Lung (tissue), 12 donors: ENCODE results near the gene PAPPA. TPM values are rescaled to one million over a fixed set of nuclear protein-coding genes. Genes with fewer than 3 reads are reported as not detected.

Source experiments
- ATAC-seq: fragments of 200-7000 bp; cut with Tn5 transposase; one replicate; pipeline ENCODE4 v1.9.1; 2020; ENCODE audit warnings: moderate number of reproducible peaks; ENCODE audit not compliant: insufficient read depth, low FRiP score
- DNase-seq, 3 donors: peaks; one replicate each; pipeline ENCODE4 v3.0.0-alpha.2; 2013 to 2017
- H3K27ac ChIP-seq, 2 donors: one replicate each; pipeline ENCODE4 v1.5.1; 2013; ENCODE audit warnings: mild to moderate bottlenecking in 2 of 2, moderate library complexity in 2 of 2, control low read depth in 1 of 2, inconsistent platforms in 1 of 2, low read depth in 1 of 2, low read length in 1 of 2
- H3K27me3 ChIP-seq, 3 donors: one replicate each; pipeline ENCODE4 v1.5.1; 2013; ENCODE audit warnings: low read length in 2 of 3; ENCODE audit not compliant: control insufficient read depth in 3 of 3, insufficient read depth in 3 of 3
- H3K36me3 ChIP-seq, 4 donors: one replicate each; pipeline ENCODE4 v1.5.1; 2013; ENCODE audit warnings: low read length in 4 of 4, mild to moderate bottlenecking in 1 of 4, moderate library complexity in 1 of 4; ENCODE audit not compliant: control insufficient read depth in 4 of 4, insufficient read depth in 4 of 4
- H3K4me1 ChIP-seq, 5 donors: one replicate each; pipeline ENCODE4 v1.5.1; 2013; ENCODE audit warnings: low read length in 5 of 5, mild to moderate bottlenecking in 2 of 5, moderate library complexity in 1 of 5; ENCODE audit not compliant: control insufficient read depth in 5 of 5, insufficient read depth in 5 of 5
- H3K4me3 ChIP-seq: one replicate; pipeline ENCODE4 v1.5.1; 2013; ENCODE audit warnings: mild to moderate bottlenecking, control low read depth, moderate library complexity
- H3K9ac ChIP-seq, 2 donors: one replicate each; pipeline ENCODE4 v1.5.1; 2013; ENCODE audit warnings: low read length in 2 of 2, control low read depth in 1 of 2; ENCODE audit not compliant: insufficient read depth in 1 of 2
- H3K9me3 ChIP-seq, 4 donors: one replicate each; pipeline ENCODE4 v1.5.1; 2013; ENCODE audit warnings: low read length in 3 of 4, mild to moderate bottlenecking in 1 of 4, moderate library complexity in 1 of 4; ENCODE audit not compliant: control insufficient read depth in 4 of 4, insufficient read depth in 3 of 4
- CTCF ChIP-seq: IDR thresholded peaks from 2 replicates; pipeline ENCODE4 v1.5.1; 2012; ENCODE audit warnings: mild to moderate bottlenecking; ENCODE audit errors: control extremely low read depth, extremely low read depth
- WGBS, 2 donors: extraction: QIAGEN DNeasy Blood & Tissue Kit; methylation state at CpG; one replicate each; pipeline ENCODE4 v1.1.7; 2013; 5-methylcytosine and 5-hydroxymethylcytosine counted together
- polyA plus RNA-seq, 2 donors: library from polyadenylated mRNA; stranded (reverse); fragments of 200-250 nt; gene quantifications; one replicate each; pipeline ENCODE4 v1.2.1, GENCODE V29; 2013
- total RNA-seq, 2 donors: library from RNA; depleted of rRNA in 1 of 2; stranded (reverse); fragments of >200 nt in 1 of 2; gene quantifications; one replicate each; pipeline ENCODE4 v1.2.1, GENCODE V29; 2014 to 2021
- donor health status: control.
- donor health status: control.
- donor health status: Bipolar disorder and iron deficiency.
- donor health status: healthy.
- donor health status: DM: yes; HTN: yes; CAD: no.

Gene PAPPA
- total and polyA plus RNA-seq, 4 donors = 0.45 to 6.7 (median 3.6) TPM

DNA sequence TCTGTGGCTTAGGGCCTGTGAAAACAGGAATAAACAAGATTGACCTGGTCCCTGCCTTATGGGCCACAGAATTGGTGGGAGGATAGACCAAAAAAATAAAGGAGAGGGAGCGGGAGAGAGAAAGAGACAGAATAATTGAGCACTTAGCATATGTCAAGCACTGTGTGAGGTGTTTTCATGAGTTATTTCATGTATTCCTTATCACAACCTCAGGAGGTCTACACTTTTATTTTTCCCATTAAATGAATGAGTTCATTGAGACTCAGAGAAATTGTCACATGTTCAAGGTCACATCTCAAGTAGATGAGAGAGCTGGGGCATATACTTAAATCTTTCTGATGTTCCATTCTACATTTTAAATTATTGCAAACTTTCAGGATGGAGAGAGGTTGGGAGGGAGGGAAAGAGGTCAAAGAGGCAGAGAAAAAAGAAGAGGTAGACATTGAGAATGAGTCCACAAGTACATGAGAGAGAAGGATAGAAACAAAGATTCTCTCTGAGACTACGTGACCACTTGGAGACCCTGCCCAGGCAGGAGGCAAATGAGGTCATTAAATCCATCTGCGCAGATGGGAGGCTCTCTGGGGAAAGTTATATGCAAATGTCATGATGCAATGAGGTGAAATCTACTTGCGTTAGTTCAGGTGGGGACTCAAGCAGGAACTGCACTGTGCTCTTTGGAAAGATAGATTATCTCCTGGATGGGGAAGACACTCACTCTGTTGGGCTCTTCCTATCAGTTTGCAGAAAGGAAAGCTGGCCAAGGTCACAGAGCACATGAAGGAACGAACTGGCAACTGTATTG lies 241.5 kb downstream of the PAPPA start:
- Histone ChIP-seq H3K4me3 (no peak overlapping the region), H3K9me3 (no peaks in the 10 kb centered on the region), H3K9ac (no peak overlapping the region), H3K27ac (no peak overlapping the region), H3K36me3 (peaks cover 0 to 14% (median 0%) of the 10 kb centered on the region in 4 donors), H3K27me3 (no peaks in the 10 kb centered on the region), H3K4me1 (no peaks in the 10 kb centered on the region)
- WGBS, 2 donors = 86 to 91% methylated on average over 5 of the region's 5 CpGs
- no peak for ATAC-seq
- TF ChIP-seq CTCF = no peak
- no peak for DNase-seq

DNA sequence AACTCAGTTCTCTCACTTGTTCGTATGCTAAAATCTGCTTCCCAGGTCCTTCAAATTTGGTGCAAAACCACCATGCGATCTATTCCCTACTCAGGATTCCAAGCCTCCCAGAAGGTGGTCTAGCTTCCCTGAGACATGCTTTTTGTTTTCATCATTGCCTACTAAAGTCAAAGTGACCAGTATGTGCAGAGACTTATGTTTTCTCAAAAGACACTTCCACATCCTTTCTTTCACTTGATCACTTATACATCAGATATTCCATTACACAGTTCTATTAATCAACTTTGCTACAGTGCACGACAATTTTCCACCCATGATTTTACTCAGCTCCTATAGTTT lies 242.1 kb downstream of the PAPPA start:
- H3K27ac ChIP-seq = no peak overlapping the region
- peaks cover 0 to 14% (median 0%) of the 10 kb centered on the region in 4 donors for H3K36me3 ChIP-seq
- TF ChIP-seq CTCF = no peak
- 92 to 93% methylated on average over 3 of the region's 3 CpGs for WGBS, 2 donors
- DNase-seq = no peak
- no peaks in the 10 kb centered on the region for H3K27me3 ChIP-seq
- H3K4me3 ChIP-seq = no peak overlapping the region
- ATAC-seq = no peak
- no peaks in the 10 kb centered on the region for H3K4me1 ChIP-seq
- H3K9me3 ChIP-seq = no peaks in the 10 kb centered on the region
- no peak overlapping the region for H3K9ac ChIP-seq

- TF ChIP-seq CTCF = no peak
- H3K4me3 ChIP-seq = no peak overlapping the region
- no peaks in the 10 kb centered on the region for H3K9me3 ChIP-seq
- H3K36me3 ChIP-seq = peaks cover 0 to 7% (median 0%) of the 10 kb centered on the region in 4 donors
- no peaks in the 10 kb centered on the region for H3K27me3 ChIP-seq
- H3K4me1 ChIP-seq = no peaks in the 10 kb centered on the region
- no peak overlapping the region for H3K9ac ChIP-seq
- ATAC-seq (no peak), DNase-seq (no peak)
- no peak overlapping the region for H3K27ac ChIP-seq
Measured at GRCh38 chr9:116403171-116403570, 249.6 kb downstream of the PAPPA start.

DNA sequence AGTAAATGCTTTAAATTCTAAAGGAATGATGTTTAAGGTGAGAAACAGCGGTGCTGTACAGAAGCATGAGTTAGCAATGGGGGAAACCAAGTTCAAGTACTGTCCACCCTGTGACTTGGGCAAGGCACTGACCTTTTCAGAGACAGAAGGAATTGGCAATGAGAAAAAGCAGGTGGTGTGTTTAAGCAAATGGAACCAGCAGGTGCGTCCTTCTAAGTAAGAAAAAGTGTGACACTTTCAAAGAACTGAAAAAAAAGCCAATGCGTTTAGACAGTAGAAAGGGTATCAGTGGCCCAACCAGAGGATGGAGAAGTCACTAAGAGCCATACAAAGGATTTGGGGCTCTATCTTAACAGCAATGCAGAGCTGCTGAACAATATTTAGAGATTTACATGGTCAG lies 250.6 kb downstream of the PAPPA start:
- H3K27ac ChIP-seq = no peak overlapping the region
- no peaks in the 10 kb centered on the region for H3K27me3 ChIP-seq
- DNase-seq = no peak
- no peak overlapping the region for H3K9ac ChIP-seq
- no peaks in the 10 kb centered on the region for H3K36me3 ChIP-seq
- no peak overlapping the region for H3K4me3 ChIP-seq
- 90 to 95% methylated on average over 3 of the region's 3 CpGs for WGBS, 2 donors
- no peaks in the 10 kb centered on the region for H3K9me3 ChIP-seq
- no peak for ATAC-seq
- no peak for TF ChIP-seq CTCF
- H3K4me1 ChIP-seq = no peaks in the 10 kb centered on the region
